C4-2B (cell line): Measurements from ENCODE around the gene NPPA.

Experiments
- CTCF ChIP-seq: fragments of 450-650 bp; conservative IDR thresholded peaks from 2 replicates; pipeline ENCODE4 v1.5.1; 2017; ENCODE audit warnings: mild to moderate bottlenecking
- ZFX ChIP-seq: fragments of 450-650 bp; IDR thresholded peaks from 2 replicates; pipeline ENCODE4 v1.6.1; 2017

GRCh38 chr1:11872545-11872944 lies 25.0 kb upstream of the NPPA start:
- TF ChIP-seq CTCF (no peak), ZFX (no peak)
